ENCODE results near the gene CYB5R3.
"Not testable (repeated sequence)": the region's sequence is repeated elsewhere in the genome, so short reads cannot be mapped to it uniquely, and the experiment has no call there.

Gene CYB5R3

GRCh38 chr22:42677936-42678335, 28.7 kb upstream of the CYB5R3 start:
- not testable (repeated sequence) for H3K27me3 ChIP-seq (ENCODE audit: control insufficient read depth in 1 of 2, insufficient read depth in 2 of 2, low read length in 2 of 2); H3K4me3 ChIP-seq (ENCODE audit: low read length in 2 of 2); H3K9me3 ChIP-seq (ENCODE audit: control insufficient read depth in 2 of 2, low read length in 2 of 2); H3K27ac ChIP-seq (ENCODE audit: low read length); H3K36me3 ChIP-seq (ENCODE audit: control insufficient read depth in 2 of 2, insufficient read depth in 2 of 2, low read length in 2 of 2); H3K9ac ChIP-seq (ENCODE audit: low read length in 2 of 2)
- peaks cover 35% of the 10 kb centered on the region for H3K4me1 ChIP-seq (ENCODE audit: control insufficient read depth, insufficient read depth, low read length)

GRCh38 chr22:42676059-42676607, 26.9 kb upstream of the CYB5R3 start:
- peaks cover 23% of the 10 kb centered on the region for H3K4me1 ChIP-seq (ENCODE audit: control insufficient read depth, insufficient read depth, low read length)
- no peaks in the 10 kb centered on the region for H3K9me3 ChIP-seq (ENCODE audit: control insufficient read depth in 2 of 2, low read length in 2 of 2)
- no peak overlapping the region for H3K27ac ChIP-seq (ENCODE audit: low read length)
- H3K36me3 ChIP-seq (ENCODE audit: control insufficient read depth in 2 of 2, insufficient read depth in 2 of 2, low read length in 2 of 2): no peaks in the 10 kb centered on the region
- H3K4me3 ChIP-seq (ENCODE audit: low read length in 2 of 2): no peak overlapping the region
- H3K27me3 ChIP-seq (ENCODE audit: control insufficient read depth in 1 of 2, insufficient read depth in 2 of 2, low read length in 2 of 2): no peaks in the 10 kb centered on the region
- H3K9ac ChIP-seq (ENCODE audit: low read length in 2 of 2): peak overlapping the region in 1 of 2 donors; percentile 40

- peak overlapping the region; percentile 37 for H3K27ac ChIP-seq (ENCODE audit: low read length)
These were observed 24.8 kb upstream of the CYB5R3 start for GRCh38 chr22:42673898-42674401.

GRCh38 chr22:42673071-42673470, 23.9 kb upstream of the CYB5R3 start:
- not testable (repeated sequence) for H3K9me3 ChIP-seq (ENCODE audit: control insufficient read depth in 2 of 2, low read length in 2 of 2); H3K27me3 ChIP-seq (ENCODE audit: control insufficient read depth in 1 of 2, insufficient read depth in 2 of 2, low read length in 2 of 2); H3K36me3 ChIP-seq (ENCODE audit: control insufficient read depth in 2 of 2, insufficient read depth in 2 of 2, low read length in 2 of 2); H3K4me3 ChIP-seq (ENCODE audit: low read length in 2 of 2); H3K27ac ChIP-seq (ENCODE audit: low read length); H3K9ac ChIP-seq (ENCODE audit: low read length in 2 of 2)
- peaks cover 15% of the 10 kb centered on the region for H3K4me1 ChIP-seq (ENCODE audit: control insufficient read depth, insufficient read depth, low read length)

More at GRCh38 chr22:42673898-42674401, 24.8 kb upstream of the CYB5R3 start:
- Histone ChIP-seq H3K36me3 (ENCODE audit: control insufficient read depth in 2 of 2, insufficient read depth in 2 of 2, low read length in 2 of 2) (no peaks in the 10 kb centered on the region), H3K9me3 (ENCODE audit: control insufficient read depth in 2 of 2, low read length in 2 of 2) (no peaks in the 10 kb centered on the region), H3K27me3 (ENCODE audit: control insufficient read depth in 1 of 2, insufficient read depth in 2 of 2, low read length in 2 of 2) (no peaks in the 10 kb centered on the region), H3K4me3 (ENCODE audit: low read length in 2 of 2) (no peak overlapping the region), H3K4me1 (ENCODE audit: control insufficient read depth, insufficient read depth, low read length) (peaks cover 15% of the 10 kb centered on the region), H3K9ac (ENCODE audit: low read length in 2 of 2) (no peak overlapping the region)

GRCh38 chr22:42670921-42671709, 21.9 kb upstream of the CYB5R3 start:
- Histone ChIP-seq H3K4me1 (ENCODE audit: control insufficient read depth, insufficient read depth, low read length) (peaks cover 7% of the 10 kb centered on the region), H3K9me3 (ENCODE audit: control insufficient read depth in 2 of 2, low read length in 2 of 2) (no peaks in the 10 kb centered on the region), H3K27me3 (ENCODE audit: control insufficient read depth in 1 of 2, insufficient read depth in 2 of 2, low read length in 2 of 2) (no peaks in the 10 kb centered on the region), H3K9ac (ENCODE audit: low read length in 2 of 2) (no peak overlapping the region), H3K36me3 (ENCODE audit: control insufficient read depth in 2 of 2, insufficient read depth in 2 of 2, low read length in 2 of 2) (no peaks in the 10 kb centered on the region), H3K4me3 (ENCODE audit: low read length in 2 of 2) (no peak overlapping the region), H3K27ac (ENCODE audit: low read length) (no peak overlapping the region)

GRCh38 chr22:42670046-42670445, 20.9 kb upstream of the CYB5R3 start:
- no peaks in the 10 kb centered on the region for H3K9me3 ChIP-seq (ENCODE audit: control insufficient read depth in 2 of 2, low read length in 2 of 2)
- H3K4me3 ChIP-seq (ENCODE audit: low read length in 2 of 2): no peak overlapping the region
- no peak overlapping the region for H3K27ac ChIP-seq (ENCODE audit: low read length)
- no peak overlapping the region for H3K9ac ChIP-seq (ENCODE audit: low read length in 2 of 2)
- no peaks in the 10 kb centered on the region for H3K36me3 ChIP-seq (ENCODE audit: control insufficient read depth in 2 of 2, insufficient read depth in 2 of 2, low read length in 2 of 2)
- peaks cover 11% of the 10 kb centered on the region for H3K4me1 ChIP-seq (ENCODE audit: control insufficient read depth, insufficient read depth, low read length)
- H3K27me3 ChIP-seq (ENCODE audit: control insufficient read depth in 1 of 2, insufficient read depth in 2 of 2, low read length in 2 of 2): no peaks in the 10 kb centered on the region

GRCh38 chr22:42666393-42666792, 17.2 kb upstream of the CYB5R3 start:
- H3K4me3 ChIP-seq (ENCODE audit: low read length in 2 of 2); H3K9ac ChIP-seq (ENCODE audit: low read length in 2 of 2); H3K27ac ChIP-seq (ENCODE audit: low read length); H3K27me3 ChIP-seq (ENCODE audit: control insufficient read depth in 1 of 2, insufficient read depth in 2 of 2, low read length in 2 of 2); H3K4me1 ChIP-seq (ENCODE audit: control insufficient read depth, insufficient read depth, low read length); H3K9me3 ChIP-seq (ENCODE audit: control insufficient read depth in 2 of 2, low read length in 2 of 2); H3K36me3 ChIP-seq (ENCODE audit: control insufficient read depth in 2 of 2, insufficient read depth in 2 of 2, low read length in 2 of 2): not testable (repeated sequence)

GRCh38 chr22:42664976-42665831, 16.0 kb upstream of the CYB5R3 start:
- Histone ChIP-seq H3K9ac (ENCODE audit: low read length in 2 of 2) (no peak overlapping the region), H3K9me3 (ENCODE audit: control insufficient read depth in 2 of 2, low read length in 2 of 2) (no peaks in the 10 kb centered on the region), H3K27me3 (ENCODE audit: control insufficient read depth in 1 of 2, insufficient read depth in 2 of 2, low read length in 2 of 2) (no peaks in the 10 kb centered on the region), H3K4me3 (ENCODE audit: low read length in 2 of 2) (no peak overlapping the region), H3K36me3 (ENCODE audit: control insufficient read depth in 2 of 2, insufficient read depth in 2 of 2, low read length in 2 of 2) (no peaks in the 10 kb centered on the region), H3K4me1 (ENCODE audit: control insufficient read depth, insufficient read depth, low read length) (peaks cover 9% of the 10 kb centered on the region), H3K27ac (ENCODE audit: low read length) (peak overlapping the region; percentile 46)

GRCh38 chr22:42661985-42662831, 13.0 kb upstream of the CYB5R3 start:
- Histone ChIP-seq H3K9ac (ENCODE audit: low read length in 2 of 2) (peak overlapping the region; percentile 66), H3K27me3 (ENCODE audit: control insufficient read depth in 1 of 2, insufficient read depth in 2 of 2, low read length in 2 of 2) (no peaks in the 10 kb centered on the region), H3K27ac (ENCODE audit: low read length) (no peak overlapping the region)

GRCh38 chr22:42656578-42656977, 7.4 kb upstream of the CYB5R3 start:
- no peak overlapping the region for H3K9ac ChIP-seq (ENCODE audit: low read length in 2 of 2)

More at GRCh38 chr22:42661985-42662831, 13.0 kb upstream of the CYB5R3 start:
- Histone ChIP-seq H3K4me1 (ENCODE audit: control insufficient read depth, insufficient read depth, low read length) (peaks cover 9% of the 10 kb centered on the region), H3K36me3 (ENCODE audit: control insufficient read depth in 2 of 2, insufficient read depth in 2 of 2, low read length in 2 of 2) (no peaks in the 10 kb centered on the region), H3K9me3 (ENCODE audit: control insufficient read depth in 2 of 2, low read length in 2 of 2) (no peaks in the 10 kb centered on the region), H3K4me3 (ENCODE audit: low read length in 2 of 2) (peak overlapping the region; percentile 71 to 77)

More at GRCh38 chr22:42656578-42656977, 7.4 kb upstream of the CYB5R3 start:
- H3K36me3 ChIP-seq (ENCODE audit: control insufficient read depth in 2 of 2, insufficient read depth in 2 of 2, low read length in 2 of 2): no peaks in the 10 kb centered on the region
- H3K27me3 ChIP-seq (ENCODE audit: control insufficient read depth in 1 of 2, insufficient read depth in 2 of 2, low read length in 2 of 2): no peaks in the 10 kb centered on the region
- no peaks in the 10 kb centered on the region for H3K9me3 ChIP-seq (ENCODE audit: control insufficient read depth in 2 of 2, low read length in 2 of 2)
- no peak overlapping the region for H3K4me3 ChIP-seq (ENCODE audit: low read length in 2 of 2)
- no peak overlapping the region for H3K27ac ChIP-seq (ENCODE audit: low read length)
- H3K4me1 ChIP-seq (ENCODE audit: control insufficient read depth, insufficient read depth, low read length): no peaks in the 10 kb centered on the region
